Activated T-helper 9 cell treated with anti-CD3 and anti-CD28 coated beads, Interleukin-2, amount 50 U/mL, for 16 hours (primary cell): ENCODE results near the gene CIDEC.
"Not testable (repeated sequence)": the region's sequence is repeated elsewhere in the genome, so short reads cannot be mapped to it uniquely, and the experiment has no call there.

Experiments used
- DNase-seq: peaks from one replicate; pipeline ENCODE4 v3.0.0-alpha.2; 2020; ENCODE audit warnings: low read depth

The CIDEC gene

DNA sequence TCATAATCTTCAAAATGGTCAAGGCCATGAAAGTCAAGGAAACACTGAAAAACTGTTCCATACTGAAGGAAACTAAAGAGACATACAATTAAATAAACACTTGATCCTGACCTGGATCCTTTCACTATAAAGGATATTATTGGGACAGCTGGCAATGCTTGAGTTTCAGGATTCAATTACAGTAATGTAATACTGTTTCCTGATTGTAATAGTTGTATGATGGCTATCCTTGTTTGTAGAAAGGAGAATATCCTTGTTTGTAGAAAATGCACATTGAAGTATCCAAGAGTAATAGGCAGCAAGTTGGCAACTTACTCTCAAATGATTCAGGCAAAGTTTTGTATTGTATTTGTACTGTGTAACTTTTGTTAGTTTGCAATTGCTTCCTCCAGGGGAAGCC, 4.6 kb downstream of the CIDEC start:
- no peak for DNase-seq

DNA sequence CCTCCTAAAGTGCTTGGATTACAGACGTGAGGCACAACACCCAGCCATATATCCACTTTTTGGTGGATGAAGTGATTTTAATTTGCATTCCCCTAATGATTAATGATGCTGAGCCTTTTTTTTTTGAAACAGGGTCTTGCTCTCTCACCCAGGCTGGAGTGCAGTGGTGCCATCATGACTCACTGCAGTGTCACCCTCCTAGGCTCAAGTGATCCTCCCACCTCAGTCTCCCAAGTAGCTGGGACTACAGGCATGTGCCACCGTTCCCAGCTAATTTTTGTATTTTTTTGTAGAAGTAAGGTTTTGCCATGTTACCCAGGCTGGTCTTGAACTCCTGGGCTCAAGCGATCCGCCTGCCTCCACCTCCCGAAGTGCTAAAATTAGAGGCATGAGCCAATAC, 8.0 kb downstream of the CIDEC start:
- DNase-seq: not testable (repeated sequence)

DNA sequence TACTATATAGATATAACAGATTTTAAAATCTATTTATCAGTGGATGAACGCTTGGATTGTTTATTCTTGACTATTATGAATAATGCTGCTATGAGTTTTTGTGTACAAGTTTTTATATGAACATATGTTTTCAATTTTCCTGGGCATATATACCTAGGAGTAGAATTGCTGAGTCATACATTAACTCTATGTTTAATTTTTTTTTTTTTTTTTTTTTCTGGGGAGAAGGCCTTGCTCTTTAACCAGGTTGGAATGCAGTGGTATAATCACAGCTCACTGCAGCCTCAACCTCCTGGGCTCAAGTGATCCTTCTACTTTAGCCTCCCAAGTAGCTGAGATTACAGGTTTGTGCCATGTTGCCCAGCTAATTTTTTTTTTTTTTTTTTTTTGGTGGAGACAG, 9.1 kb downstream of the CIDEC start:
- DNase-seq: no peak

DNA sequence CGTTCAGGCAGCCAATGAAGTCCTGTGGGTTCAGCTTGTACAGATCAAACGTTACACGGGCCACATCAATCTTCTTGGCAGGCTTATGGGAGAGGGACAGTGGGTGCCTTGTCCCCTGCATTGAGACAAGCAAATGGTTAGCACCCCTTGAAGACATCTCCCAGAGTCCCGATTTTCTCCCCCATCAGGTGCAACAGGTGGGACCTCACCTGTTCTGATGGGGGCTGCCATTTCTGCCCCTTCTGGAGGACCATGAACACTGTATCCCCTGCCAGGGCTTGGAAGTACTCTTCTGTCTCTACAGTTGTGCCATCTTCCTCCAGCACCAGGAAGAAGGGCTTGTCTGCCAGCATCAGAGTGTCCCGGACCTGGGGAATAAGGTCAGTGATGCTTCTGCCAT, 10.1 kb downstream of the CIDEC start:
- no peak for DNase-seq

DNA sequence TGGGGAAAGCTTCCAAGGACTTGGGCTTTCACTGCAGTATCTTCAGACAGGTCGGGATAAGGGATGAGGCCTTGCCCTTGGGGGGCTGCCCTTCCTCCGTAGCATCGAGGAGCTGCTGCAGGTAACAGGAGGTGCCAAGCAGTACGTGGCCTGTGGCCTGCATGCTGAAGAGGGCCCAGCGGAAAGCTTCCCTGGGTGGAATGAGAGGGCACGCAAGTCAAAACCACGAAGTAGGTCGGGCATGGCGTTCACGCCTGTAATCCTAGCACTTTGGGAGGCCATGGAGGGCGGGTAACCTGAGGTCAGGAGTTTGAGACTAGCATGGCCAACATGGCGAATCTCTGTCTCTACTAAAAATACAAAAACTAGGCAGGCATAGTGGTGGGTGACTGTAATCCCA, 12.9 kb downstream of the CIDEC start:
- DNase-seq: no peak

DNA sequence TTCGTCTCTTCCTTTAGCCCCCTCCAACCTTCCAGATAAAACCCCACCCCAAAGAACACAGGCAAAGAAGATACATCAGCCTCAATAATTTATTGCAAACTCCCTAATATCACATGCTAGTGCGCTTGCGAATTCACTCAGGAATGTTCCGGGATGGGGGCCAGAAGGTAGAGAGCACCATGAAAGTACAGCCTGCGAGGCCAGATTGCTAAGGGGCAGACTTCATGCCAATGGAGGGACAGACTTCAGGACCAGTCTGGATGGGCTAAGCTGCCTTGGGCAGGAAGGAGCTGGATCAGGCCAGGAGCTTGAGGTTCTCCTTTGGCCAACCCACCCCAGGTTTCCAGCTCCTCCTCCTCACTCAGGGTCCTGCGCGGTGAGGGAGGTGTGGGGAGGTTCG, 13.4 kb downstream of the CIDEC start:
- no peak for DNase-seq

DNA sequence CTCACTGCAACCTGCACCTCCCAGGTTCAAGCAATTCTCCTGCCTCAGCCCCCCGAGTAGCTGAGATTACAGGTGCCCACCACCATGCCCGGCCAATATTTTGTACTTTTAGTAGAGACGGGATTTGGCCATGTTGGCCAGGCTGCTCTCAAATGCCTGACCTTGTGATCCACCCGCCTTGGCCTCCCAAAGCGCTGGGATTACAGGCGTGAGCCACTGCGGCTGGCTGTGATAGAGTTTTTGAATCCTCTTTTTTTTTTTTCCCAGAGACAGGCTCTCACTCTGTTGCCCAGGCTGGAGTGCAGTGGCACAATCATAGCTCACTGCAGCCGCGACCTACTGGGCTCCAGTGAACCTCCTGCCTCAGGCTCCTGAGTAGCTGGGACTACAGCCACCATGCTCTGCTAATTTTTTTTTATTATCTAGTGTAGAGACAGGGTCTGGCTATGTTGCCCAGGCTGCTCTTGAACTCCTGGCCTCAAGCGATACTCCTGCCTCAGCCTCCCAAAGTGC, 14.9 kb downstream of the CIDEC start:
- DNase-seq: not testable (repeated sequence)

DNA sequence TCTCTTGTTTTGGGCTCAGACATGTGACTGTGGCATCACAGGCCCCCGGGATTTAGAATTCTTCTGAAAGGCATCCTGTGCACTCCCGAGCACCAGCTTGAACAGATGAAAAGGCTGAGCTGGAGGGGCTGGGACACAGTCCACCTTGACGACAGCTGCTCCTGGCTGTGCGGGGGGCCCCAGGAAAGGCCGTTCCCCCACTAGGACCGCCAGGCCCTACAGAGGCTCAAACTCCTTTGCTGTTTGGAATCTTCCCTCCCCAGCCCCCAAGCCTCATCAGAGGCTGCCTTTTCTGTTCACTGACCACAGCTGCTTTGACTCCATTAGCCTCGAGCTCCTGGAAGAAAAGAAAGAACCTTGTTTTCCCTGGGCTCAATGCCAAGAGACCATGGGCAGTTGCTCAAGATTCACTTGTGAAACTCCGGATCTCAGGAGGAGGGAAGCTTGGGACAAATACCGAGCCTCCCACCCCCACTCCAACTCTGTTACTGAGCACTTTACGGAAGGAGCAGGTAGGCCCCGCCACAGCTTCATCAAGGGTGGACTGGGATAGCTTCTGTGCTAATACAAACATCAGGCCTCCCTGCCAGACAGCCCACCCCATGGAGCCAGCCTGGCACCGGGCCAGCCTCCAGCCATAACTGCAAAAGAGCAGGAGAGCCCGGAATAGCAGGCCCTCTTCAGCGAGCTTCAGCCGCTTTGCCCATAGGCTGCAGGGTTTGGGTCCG, 15.7 kb downstream of the CIDEC start:
- no peak for DNase-seq

DNA sequence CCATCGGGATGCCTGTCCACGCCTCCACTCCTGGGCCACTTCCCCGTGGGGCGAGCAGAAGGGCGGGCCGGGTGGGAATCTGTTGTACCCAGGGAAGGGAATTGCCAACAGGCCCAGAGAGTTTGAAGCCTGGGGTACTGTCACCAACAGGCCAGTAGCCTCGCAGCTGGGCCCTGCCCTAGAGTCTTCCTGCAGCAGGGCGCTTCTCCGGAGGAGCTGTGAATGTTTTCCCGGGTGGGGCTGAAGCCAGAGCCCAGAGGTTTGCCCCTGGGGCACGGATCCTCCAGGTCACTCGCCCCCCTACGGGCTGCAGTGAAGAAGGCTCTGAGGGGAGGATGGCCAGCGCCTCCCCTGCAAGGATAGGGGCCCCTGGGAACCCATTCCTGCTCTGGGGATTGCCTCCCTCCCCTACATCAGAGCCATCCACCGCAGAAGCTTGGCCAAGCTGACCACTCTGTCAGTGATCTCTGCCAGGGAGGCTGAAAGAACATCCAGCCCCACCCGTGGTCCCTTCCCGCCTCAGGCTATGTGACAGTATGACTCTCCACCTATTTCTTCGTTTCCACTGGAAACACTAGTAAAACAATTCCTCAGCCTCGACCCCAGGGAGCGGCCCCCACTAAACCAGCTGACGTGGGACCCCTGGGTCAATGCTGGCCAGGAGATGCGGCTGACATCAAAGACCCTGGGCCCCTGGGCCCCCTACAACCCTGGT, 16.8 kb downstream of the CIDEC start:
- no peak for DNase-seq

DNA sequence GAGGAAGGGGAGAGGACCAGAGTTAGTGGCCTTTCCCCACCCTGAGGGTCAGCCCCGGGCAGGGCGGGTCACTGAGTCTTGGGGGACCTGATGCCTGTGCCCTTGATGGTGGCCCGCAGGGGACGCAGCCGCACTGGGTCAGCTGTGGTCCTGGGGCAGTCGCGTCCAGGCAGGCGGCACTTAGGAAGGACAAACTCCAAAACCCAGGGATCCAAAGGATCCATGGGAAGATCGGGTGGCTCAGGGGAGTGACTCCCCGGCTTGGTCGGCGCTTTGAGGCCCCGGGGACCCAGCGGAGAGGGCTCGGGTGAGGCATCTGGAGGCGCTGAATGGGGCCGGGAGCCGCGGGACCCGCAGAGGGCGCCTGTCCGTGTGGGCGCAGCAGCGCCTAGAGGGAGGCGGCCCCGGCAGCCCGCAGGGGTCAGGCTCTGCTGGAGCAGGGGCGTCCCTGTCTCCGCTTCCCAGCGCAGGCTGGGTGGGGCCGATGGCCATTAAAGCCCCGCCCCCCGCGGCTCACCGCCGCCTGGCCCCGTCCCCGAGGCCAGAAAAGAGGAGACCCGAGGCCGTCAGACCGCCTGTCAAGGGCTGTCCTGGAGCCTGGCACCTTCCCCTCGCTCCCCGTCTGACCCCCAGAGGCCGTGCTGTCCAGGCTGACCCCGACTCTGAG, 17.5 kb downstream of the CIDEC start:
- DNase-seq: peak; percentile 13

DNA sequence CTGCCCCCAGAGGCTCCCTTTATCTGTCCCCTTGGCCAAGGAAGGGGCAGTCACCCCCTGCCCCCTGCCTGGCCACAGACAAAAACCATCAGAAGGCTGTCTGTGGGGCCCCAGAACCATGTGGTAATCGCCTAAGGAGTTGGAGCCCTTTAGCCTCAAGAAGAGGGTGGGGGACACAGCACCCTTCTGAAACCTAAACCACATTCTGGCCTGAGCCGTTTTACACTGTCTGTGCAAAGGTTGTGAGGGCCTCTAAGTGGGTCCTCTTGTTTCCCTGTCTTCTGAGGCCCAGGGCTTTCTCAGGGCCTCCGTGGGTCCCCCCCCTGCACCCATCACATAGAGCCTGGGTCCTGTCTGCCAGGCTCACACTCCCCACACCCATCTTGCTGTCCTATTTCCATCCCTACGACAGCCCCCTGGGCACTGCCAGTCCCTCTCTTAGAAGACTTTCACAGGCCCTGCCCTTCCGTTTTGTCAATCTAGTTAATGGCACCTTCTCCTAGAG, 18.4 kb downstream of the CIDEC start:
- DNase-seq: no peak

DNA sequence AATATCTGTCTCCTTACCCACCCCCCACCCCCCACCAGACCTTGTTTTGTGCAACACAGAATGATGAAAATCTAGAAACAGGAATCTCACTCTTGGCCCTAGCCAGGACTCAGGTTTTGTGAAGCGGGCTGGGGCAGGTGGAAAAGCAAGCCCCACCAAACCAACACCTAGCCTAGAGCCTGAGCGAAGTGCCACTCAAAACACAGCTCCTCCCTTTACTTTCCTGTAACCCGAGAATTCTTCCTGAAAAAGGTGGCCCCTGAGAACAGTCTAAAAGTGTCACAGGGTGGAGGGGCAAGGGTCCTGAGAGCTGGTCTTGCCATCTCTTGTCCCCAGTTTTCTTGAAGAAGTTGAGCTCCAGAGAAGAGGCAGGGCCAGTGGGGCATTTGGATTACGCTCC, 18.9 kb downstream of the CIDEC start:
- no peak for DNase-seq

DNA sequence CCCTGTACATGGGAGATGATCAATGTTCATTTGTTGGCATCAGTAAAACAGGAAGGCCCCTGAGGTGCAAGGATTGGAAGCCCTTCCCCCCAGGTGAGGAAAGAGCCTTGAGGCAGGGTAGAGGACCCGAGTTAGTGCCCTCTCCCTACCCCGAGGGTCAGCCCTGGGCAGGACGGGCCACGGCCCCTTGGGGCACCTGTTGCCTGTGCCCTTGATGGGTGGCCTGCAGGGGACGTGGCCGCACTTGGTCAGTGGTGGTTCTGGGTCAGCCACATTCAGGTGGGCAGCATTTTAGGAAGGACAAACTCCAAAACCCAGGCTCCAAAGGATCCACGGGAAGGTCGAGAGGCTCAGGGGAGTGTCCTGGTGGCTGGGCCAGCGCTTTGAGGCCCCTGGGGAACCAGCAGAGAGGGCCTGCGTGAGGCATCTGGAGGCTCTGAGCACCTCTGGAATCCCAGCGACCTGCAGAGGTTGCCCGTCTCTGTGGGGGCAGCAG, 20.5 kb downstream of the CIDEC start:
- DNase-seq: no peak

DNA sequence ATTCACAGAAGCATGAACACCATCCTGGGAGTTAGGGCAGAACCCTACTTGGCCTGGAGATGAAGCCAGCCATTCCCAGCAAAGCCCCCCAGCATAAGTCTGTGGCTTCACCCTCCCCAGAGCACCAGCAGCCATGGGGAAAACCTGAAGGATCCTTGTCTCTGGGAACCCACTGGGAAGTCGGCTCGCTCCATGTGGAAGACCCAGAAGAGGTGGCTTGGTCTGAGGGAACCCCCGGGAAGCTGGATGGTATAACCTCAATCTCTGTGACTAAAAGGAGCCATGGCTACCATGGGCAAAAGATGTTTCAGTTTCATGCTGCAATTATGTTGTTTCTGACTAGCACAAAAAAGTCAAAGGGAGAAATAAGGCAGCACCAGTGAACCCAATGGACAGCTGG, 24.5 kb downstream of the CIDEC start:
- DNase-seq: no peak

DNA sequence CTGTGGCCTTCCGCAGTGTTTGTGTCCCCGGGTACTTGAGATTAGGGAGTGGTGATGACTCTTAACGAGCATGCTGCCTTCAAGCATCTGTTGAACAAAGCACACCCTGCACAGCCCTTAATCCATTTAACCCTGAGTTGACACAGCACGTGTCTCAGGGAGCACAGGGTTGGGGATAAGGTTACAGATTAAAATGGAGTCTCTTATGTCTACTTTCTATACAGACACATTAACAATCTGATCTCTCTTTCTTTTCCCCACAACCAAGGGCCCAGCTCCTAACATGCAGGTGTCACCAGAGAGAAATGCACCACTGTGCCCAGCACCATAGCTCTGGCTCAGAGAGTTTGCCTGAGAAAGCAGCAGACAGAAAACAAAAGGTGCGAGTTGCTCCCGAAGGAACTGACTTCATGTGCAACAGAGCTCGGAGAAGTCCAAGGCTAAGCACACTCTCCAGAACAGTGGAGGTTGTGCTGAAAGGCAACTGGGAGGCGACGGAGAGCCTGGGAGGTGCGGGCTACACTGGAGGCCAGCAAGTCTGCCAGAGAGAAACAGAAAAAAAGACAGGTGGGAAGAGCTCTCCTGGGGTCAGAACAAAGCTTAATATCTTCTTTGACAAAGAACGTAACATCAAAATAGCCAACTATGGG, 25.6 kb downstream of the CIDEC start:
- not testable (repeated sequence) for DNase-seq

DNA sequence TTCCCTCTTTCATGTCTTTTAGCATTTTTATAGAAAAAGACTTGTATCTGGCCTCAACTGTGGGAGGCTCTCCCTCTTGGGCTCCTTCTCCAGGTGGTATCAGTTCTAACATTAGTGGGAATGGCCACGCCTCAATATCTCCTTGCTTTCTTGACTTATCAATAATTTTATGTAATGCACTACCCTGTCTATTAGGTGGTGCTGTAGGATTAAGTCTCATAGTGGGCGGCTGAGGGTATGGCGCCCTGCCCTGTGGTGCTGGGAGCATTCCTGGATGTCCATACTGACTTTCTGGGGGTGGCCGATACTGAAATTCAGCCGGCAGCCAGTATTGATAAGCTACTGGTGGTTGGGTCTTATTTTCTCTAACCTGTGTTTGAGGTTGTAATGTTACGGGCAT, 27.5 kb downstream of the CIDEC start:
- no peak for DNase-seq

DNA sequence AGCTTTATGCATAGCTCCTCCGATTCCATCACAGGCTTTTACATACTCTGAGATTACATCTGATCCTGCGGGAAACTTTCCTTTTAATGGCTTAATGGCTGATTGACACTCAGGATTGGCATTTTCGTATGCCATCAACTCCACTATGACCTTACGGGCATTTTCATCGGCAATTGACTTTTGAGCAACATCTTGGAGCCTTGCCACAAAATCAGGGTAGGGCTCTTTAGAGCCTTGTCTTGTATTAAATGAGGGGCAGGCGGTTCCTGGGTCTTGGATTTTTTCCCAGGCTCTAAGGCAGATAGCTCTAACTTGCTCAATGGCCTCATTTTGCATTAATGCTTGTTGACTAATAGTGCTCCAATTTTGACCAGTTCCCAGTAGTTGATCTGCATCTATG, 28.1 kb downstream of the CIDEC start:
- DNase-seq: not testable (repeated sequence)

DNA sequence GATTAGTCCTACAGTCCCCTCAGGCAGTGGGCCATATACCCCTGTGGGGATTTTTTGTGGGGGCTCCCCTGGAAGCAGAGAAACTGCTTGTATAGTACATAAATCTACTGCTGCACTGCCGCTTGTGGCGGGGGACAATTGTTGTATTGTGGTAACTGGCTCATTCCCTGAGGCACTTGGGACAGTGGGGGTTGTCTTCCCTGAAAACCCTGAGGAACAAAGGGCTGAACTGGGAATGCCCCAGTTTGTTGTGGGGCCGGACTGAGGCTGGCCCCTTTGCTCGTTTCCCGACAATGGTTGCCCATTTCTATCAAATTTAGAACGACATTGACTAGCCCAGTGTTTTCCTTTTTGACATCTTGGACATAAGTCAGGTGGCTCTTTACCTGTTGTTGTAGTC, 28.7 kb downstream of the CIDEC start:
- not testable (repeated sequence) for DNase-seq

DNA sequence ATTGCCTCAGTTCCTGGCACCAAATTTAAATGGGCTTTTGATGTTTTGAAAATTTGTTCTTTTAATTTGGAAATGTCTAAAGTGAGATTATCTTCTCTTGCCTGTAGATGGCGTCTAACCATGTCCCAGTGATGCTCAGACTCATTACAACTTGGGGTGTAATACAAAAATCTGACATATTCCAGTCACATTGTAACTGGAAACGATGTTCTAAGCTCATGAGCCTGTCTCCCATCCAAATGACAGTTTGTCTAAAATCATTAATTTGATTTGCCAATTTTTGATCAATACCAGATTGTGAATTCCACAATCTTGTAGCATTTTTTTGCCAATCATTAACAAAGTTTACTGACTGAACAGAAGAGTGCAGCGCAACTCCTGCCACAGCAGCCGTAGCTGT, 31.2 kb downstream of the CIDEC start:
- not testable (repeated sequence) for DNase-seq

DNA sequence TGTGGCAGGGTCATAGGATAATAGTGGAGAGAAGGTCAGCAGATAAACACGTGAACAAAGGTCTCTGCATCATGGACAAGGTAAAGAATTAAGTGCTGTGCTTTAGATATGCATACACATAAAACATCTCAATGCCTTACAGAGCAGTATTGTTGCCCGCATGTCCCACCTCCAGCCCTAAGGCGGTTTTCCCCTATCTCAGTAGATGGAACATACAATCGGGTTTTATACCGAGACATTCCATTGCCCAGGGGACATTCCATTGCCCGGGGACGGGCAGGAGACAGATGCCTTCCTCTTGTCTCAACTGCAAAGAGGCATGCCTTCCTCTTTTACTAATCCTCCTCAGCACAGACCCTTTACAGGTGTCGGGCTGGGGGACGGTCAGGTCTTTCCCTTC, 32.2 kb downstream of the CIDEC start:
- not testable (repeated sequence) for DNase-seq

DNA sequence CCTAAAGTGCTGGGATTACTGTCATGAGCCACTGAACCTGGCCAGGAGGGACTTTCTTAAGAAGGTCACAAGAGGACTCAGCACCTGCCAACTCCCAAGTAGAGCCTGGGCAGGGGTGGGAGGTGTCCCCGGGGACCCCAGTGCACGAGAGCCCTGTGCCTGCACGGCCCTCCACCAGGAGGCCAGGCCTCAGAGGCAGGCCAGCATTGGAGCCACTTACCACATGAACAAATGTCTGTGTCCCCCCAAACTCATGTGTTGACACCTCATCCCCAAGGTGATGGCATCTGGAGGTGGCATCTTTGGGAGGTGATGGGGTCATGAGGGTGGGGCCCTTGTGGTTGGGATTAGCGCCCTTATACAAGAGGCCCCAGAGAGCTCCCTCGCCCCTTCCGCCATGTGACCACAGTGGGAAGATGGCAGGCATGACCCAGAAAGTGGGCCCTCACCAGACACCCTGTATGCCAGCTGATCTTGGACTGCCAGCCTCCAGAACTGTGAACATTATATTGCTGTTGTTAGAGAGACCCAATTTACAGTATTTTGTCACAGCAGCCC, 33.0 kb downstream of the CIDEC start:
- DNase-seq: no peak

DNA sequence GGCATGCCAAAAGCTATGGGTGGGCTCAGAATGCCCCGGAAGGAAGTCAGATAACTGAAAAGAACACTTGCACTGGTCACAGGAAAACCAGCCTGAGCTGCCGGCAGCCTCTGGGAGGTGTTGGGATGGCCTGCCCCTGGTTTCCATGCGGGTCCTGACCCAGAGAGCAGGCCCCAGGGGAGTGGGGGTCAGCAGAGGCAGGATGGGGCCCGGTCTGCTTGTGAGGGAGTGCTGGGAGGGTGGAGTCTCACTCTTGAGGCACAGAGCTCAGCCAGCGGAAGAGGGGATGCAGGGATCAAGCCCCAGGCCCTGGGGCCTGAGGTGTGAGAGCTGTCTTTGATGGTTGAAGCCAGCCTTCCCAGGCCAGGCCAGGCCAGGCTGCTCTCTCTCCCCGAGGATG, 33.8 kb downstream of the CIDEC start:
- DNase-seq: no peak
